HCT116 (cell line): Measurements from ENCODE around the gene CDH23. TPM values are rescaled to one million over a fixed set of nuclear protein-coding genes. Genes with fewer than 3 reads are reported as not detected.

Experiments used
- ATAC-seq: fragments of 200-7000 bp; cut with Tn5 transposase; 2 replicates; pipeline ENCODE4 v1.9.1; 2020; ENCODE audit warnings: mild to moderate bottlenecking, moderate library complexity
- BruUV-seq: library from RNA; stranded (reverse); fragments of 400-500 nt; replicated peaks from 2 replicates; lab custom pipeline; 2021; lab: Mats Ljungman, UMichigan
- CTCF ChIA-PET: fragments of 300-600 bp; sonication (Branson Sonifier 250); formaldehyde crosslinking; loops from one replicate; lab custom pipeline; 2021; ENCODE audit warnings: antibody characterized with exemption; lab: Charles Lee
- POLR2A ChIA-PET: fragments of 300-600, 350-600 bp; sonication (Branson Sonifier 250); formaldehyde crosslinking; loops from one replicate; lab custom pipeline; 2021; ENCODE audit warnings: antibody characterized with exemption; lab: Charles Lee
- RAD21 ChIA-PET, 2 experiments: fragments of 300-600 bp; sonication (Branson Sonifier 250); formaldehyde crosslinking; loops; one replicate each; lab custom pipeline; 2023; ENCODE audit warnings: low total read pairs in 2 of 2; ENCODE audit not compliant: uncharacterized antibody in 2 of 2, unreplicated experiment in 2 of 2, low non-redundant PET in 1 of 2; lab: Charles Lee
- DNase-seq: peaks from one replicate; pipeline ENCODE4 v3.0.0-alpha.2; 2010; ENCODE audit warnings: low read depth, low spot score
- H2AFZ ChIP-seq: fragments of 200-600 bp; shearing (Covaris generic), sonication (generic); 2 replicates; pipeline ENCODE4 v1.6.1; 2017; ENCODE audit warnings: low read depth, mixed run types, mixed read lengths, antibody characterized with exemption, low read length; ENCODE audit not compliant: poor library complexity, severe bottlenecking
- H3K27ac ChIP-seq: 2 replicates; pipeline ENCODE4 v1.5.1; 2012; ENCODE audit warnings: low read depth, low read length
- H3K27me3 ChIP-seq: fragments of 200-600 bp; sonication (generic); 2 replicates; pipeline ENCODE4 v1.6.1; 2016; ENCODE audit warnings: mixed run types, low read length, mixed read lengths; ENCODE audit not compliant: insufficient read depth
- H3K36me3 ChIP-seq, 2 experiments: fragments of 200-500 bp in 1 of 2; fragments of 200-600 bp in 1 of 2; sonication (Bioruptor generic) in 1 of 2; sonication (generic) in 1 of 2; 2 replicates each; pipeline versions ENCODE4 v1.5.1 to v1.6.1; 2014 to 2016; ENCODE audit warnings: low read length in 2 of 2, inconsistent platforms in 1 of 2, mixed read lengths in 1 of 2, mixed run types in 1 of 2; ENCODE audit not compliant: insufficient read depth in 2 of 2, control insufficient read depth in 1 of 2
- H3K4me1 ChIP-seq, 2 experiments: fragments of 200-600 bp in 1 of 2; sonication (generic) in 1 of 2; 2 replicates each; pipeline versions ENCODE4 v1.5.1 to v1.6.1; 2012 to 2017; ENCODE audit warnings: low read length in 2 of 2, inconsistent platforms in 1 of 2, mild to moderate bottlenecking in 1 of 2, mixed read lengths in 1 of 2, mixed run types in 1 of 2, moderate library complexity in 1 of 2; ENCODE audit not compliant: insufficient read depth in 2 of 2, control insufficient read depth in 1 of 2
- H3K4me2 ChIP-seq: fragments of 200-600 bp; sonication (generic); 2 replicates; pipeline ENCODE4 v1.6.1; 2017; ENCODE audit warnings: mixed run types, low read length, mixed read lengths
- H3K4me3 ChIP-seq, 2 experiments: fragments of 200-600 bp in 1 of 2; sonication (generic) in 1 of 2; replicated peaks in 1 of 2; 2 replicates each; pipeline ENCODE4 v1.5.1; 2011 to 2016; ENCODE audit warnings: low read length in 2 of 2, control low read depth in 1 of 2, low read depth in 1 of 2, mild to moderate bottlenecking in 1 of 2, mixed read lengths in 1 of 2, mixed run types in 1 of 2
- H3K79me2 ChIP-seq: fragments of 200-600 bp; sonication (generic); 2 replicates; pipeline ENCODE4 v1.6.1; 2017; ENCODE audit warnings: mild to moderate bottlenecking, mixed run types, low read length, moderate library complexity, mixed read lengths; ENCODE audit not compliant: insufficient read depth
- H3K9ac ChIP-seq: fragments of 200-600 bp; sonication (generic); 2 replicates; pipeline ENCODE4 v1.6.1; 2016; ENCODE audit warnings: low read length, mixed read lengths
- H3K9me2 ChIP-seq: fragments of 200-600 bp; sonication (generic), shearing (Covaris generic); 2 replicates; pipeline ENCODE4 v1.6.1; 2017; ENCODE audit warnings: mixed run types, mild to moderate bottlenecking, moderate library complexity; ENCODE audit not compliant: insufficient read depth
- H3K9me3 ChIP-seq, 2 experiments: fragments of 200-500 bp in 1 of 2; fragments of 200-600 bp in 1 of 2; sonication (Bioruptor generic) in 1 of 2; sonication (generic) in 1 of 2; 2 replicates each; pipeline ENCODE4 v1.6.1; 2014 to 2017; ENCODE audit warnings: low read length in 2 of 2, mixed read lengths in 2 of 2, inconsistent platforms in 1 of 2, low read depth in 1 of 2, mild to moderate bottlenecking in 1 of 2, mixed run types in 1 of 2, moderate library complexity in 1 of 2; ENCODE audit not compliant: control insufficient read depth in 1 of 2, insufficient read depth in 1 of 2
- H4K20me1 ChIP-seq: fragments of 200-600 bp; sonication (generic), shearing (Covaris generic); 2 replicates; pipeline ENCODE4 v1.6.1; 2017; ENCODE audit warnings: mixed run types, mild to moderate bottlenecking, moderate library complexity; ENCODE audit not compliant: insufficient read depth
- CBX3 ChIP-seq: IDR thresholded peaks from 2 replicates; pipeline ENCODE4 v1.6.1; 2012; ENCODE audit warnings: low read depth
- CTCF ChIP-seq, 3 experiments: fragments of 200-600 bp in 1 of 3; sonication (generic) in 1 of 3; IDR thresholded peaks in 2 of 3; conservative IDR thresholded peaks in 1 of 3; 2 replicates each; pipeline ENCODE4 v1.5.1; 2012 to 2017; ENCODE audit warnings: low read depth in 2 of 3, low read length in 2 of 3, antibody characterized with exemption in 1 of 3, borderline replicate concordance in 1 of 3, control low read depth in 1 of 3, mild to moderate bottlenecking in 1 of 3, mixed read lengths in 1 of 3, mixed run types in 1 of 3, moderate library complexity in 1 of 3; ENCODE audit not compliant: insufficient read depth in 1 of 3
- EGR1 ChIP-seq: IDR thresholded peaks from 2 replicates; pipeline ENCODE4 v1.6.1; 2012; ENCODE audit warnings: low read depth
- ELF1 ChIP-seq: IDR thresholded peaks from 2 replicates; pipeline ENCODE4 v1.6.1; 2012; ENCODE audit warnings: low read depth, borderline replicate concordance
- EZH2 ChIP-seq: fragments of 200-600 bp; sonication (generic); IDR thresholded peaks from 2 replicates; pipeline ENCODE4 v1.6.1; 2017; ENCODE audit warnings: antibody characterized with exemption, mixed run types
- JUND ChIP-seq: IDR thresholded peaks from 2 replicates; pipeline ENCODE4 v1.6.1; 2012
- RAD21 ChIP-seq: IDR thresholded peaks from 2 replicates; pipeline ENCODE4 v1.6.1; 2012; ENCODE audit warnings: low read depth, mild to moderate bottlenecking
- SIN3A ChIP-seq: IDR thresholded peaks from 2 replicates; pipeline ENCODE4 v1.6.1; 2012; ENCODE audit warnings: low read depth
- SRF ChIP-seq: IDR thresholded peaks from 2 replicates; pipeline ENCODE4 v1.6.1; 2012; ENCODE audit warnings: low read depth
- ZFX ChIP-seq: fragments of 450-650 bp; IDR thresholded peaks from 2 replicates; pipeline ENCODE4 v1.6.1; 2017
- intact Hi-C: fragments of 100-400 bp; cut with micrococcal nuclease; formaldehyde crosslinking; loops from 2 replicates; pipeline ENCODE4 v1.10.0; 2022
- total RNA-seq: library from RNA; stranded (reverse); gene quantifications from one replicate; pipeline ENCODE4 v1.2.1, GENCODE V29; 2021; ENCODE audit not compliant: unreplicated experiment

The CDH23 gene
- total RNA-seq, 1 experiment from 2014 or later = not detected

GRCh38 chr10:71573562-71574518 is 177.1 kb downstream of the CDH23 start:
- Histone ChIP-seq H3K4me3 (no peak overlapping the region), H2AFZ (no peak overlapping the region), H3K4me2 (no peak overlapping the region), H3K9me2 (no peaks in the 10 kb centered on the region), H3K9me3 (no peaks in the 10 kb centered on the region), H3K4me1 (no peaks in the 10 kb centered on the region), H3K27me3 (no peaks in the 10 kb centered on the region), H3K36me3 (no peaks in the 10 kb centered on the region), H3K79me2 (no peaks in the 10 kb centered on the region), H3K27ac (no peak overlapping the region), H3K9ac (no peak overlapping the region), H4K20me1 (no peaks in the 10 kb centered on the region)
- ChIA-PET CTCF (no interaction called here), RAD21 (no interaction called here), POLR2A (no interaction called here)
- intact Hi-C loops = loop anchor here (5.0 kb wide), 1 partner anchor 257 kb away; the partner anchor contains the start of gene SLC29A3
- no peak for DNase-seq
- TF ChIP-seq ELF1 (no peak), JUND (no peak), SIN3A (no peak), RAD21 (no peak), ZFX (no peak), EZH2 (no peak), EGR1 (no peak), CTCF (IDR thresholded peaks at IDR 0.05 in 2 of 3, conservative IDR thresholded peaks at IDR 0.05 in 1 of 3; ENCODE audit: borderline replicate concordance in 1 of 3, insufficient read depth in 1 of 3, low read depth in 2 of 3, low read length in 2 of 3) (no peak), SRF (no peak), CBX3 (no peak)
- ATAC-seq = no peak
- BruUV-seq = no TSS peak
